GM18499 (cell line): ENCODE data around the gene ZNF135.

Source experiments
- ATAC-seq: cut with Tn5 transposase; IDR thresholded peaks from one replicate; pipeline ENCODE4 v1.9.1; 2021; ENCODE audit warnings: moderate number of reproducible peaks; ENCODE audit not compliant: insufficient read depth, unreplicated experiment

Gene ZNF135

GRCh38 chr19:58045411-58046050 lies 13.6 kb upstream of the ZNF135 start:
- ATAC-seq, result no peak

DNA sequence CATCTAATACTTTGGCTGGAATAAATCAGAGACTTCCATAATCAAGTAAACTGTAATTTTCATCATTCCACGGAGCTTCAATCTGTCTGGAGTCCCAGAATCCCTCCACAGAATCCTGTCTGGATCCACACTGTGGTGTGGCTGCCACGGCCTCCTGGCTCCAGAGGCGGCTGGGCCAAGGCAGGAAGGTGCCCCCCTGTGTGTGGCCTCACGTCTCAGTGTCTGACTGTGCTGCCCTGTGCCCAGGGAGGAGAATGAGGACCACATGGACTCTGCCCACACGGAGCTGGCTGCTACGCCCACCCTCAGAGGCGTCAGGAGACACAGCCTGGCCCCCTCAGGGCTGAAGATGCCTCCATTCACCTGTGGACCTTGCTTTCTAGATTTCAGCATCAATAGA lies 12.2 kb upstream of the ZNF135 start:
- ATAC-seq, result no peak

- ATAC-seq, result no peak
These were observed 11.4 kb upstream of the ZNF135 start for GRCh38 chr19:58047672-58048071.

DNA sequence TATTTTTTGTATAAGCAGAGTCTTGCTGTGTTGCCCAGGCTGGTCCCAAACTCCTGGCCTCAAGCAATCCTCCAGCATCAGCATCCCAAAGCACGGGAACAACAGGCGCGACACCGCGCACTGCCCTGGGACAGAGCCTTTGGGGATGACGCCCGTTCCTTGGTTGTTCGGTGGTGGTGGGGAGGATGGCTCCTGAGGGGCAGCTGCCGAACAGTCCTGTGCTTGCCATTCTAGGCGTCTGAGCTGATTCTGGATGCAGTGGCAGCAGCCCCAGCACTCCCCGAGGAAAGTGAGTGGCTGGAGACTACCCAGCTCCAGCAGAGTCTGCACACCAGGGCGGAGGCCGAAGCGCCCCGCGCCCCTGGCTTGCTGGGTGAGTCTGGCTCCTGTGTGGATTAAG lies 6.8 kb upstream of the ZNF135 start:
- no peak for ATAC-seq

- ATAC-seq, result no peak
These were observed 5.5 kb upstream of the ZNF135 start for GRCh38 chr19:58053480-58054156.

- no peak for ATAC-seq
These were observed 3.9 kb upstream of the ZNF135 start for GRCh38 chr19:58054901-58055874.

DNA sequence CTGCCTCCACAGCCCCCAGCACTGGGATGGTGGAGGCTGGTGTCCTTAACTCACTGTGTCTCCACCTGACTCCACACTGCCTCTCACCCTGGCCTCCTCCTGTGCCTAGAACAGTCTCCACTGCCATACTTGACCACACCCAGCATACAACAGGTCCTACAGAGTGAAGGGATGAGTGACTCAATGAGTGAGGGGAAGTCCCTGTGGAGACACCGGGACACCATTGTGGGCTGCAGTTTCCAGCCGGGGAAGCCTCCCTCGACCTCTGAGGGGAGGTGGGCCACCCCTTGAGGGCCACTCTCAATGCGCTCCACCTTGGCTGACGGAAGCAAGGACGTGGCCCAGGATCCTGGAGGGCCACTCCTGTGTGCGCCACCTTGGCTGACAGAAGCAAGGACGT lies 2.8 kb upstream of the ZNF135 start:
- ATAC-seq, result no peak

DNA sequence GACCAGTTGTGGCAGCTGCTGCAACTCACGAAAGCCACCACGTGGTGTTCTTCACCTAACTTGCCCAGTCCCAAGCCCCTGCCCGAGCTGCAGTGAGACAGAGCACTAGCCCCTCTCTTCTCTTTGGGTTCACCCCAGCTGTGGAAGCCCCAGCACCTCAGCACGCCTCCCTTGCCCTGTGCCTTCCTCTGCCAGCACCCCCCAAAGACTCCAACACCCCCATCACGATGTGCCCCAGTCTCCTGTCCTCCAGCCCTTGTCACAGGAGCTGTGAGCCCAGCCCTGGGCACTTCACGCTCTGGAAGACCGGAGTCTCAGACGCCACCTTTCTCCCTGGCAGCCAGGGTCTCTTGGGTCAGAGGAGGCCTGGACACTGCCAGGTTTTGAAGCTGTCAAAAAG lies 2.2 kb upstream of the ZNF135 start:
- no peak for ATAC-seq

DNA sequence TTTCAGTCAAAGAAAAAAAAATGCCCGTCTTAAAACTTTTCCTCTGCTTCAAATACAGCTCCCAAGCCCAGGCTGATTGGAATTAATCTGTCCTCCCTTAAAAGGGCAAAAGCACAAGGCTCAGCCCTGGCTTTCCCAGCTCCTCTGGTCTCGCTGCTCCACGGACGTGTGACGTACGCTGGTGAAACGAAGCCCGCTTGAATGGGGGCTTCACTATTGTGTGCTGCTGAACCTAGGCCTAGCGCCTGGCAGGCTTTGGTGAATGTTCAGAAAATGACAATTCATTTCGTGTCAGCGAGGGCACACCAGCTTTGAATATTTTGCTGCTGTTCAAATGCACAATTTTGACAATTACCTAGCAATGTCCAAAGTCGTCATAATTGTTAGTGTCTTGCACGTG lies 615 bp upstream of the ZNF135 start:
- ATAC-seq, result no peak

DNA sequence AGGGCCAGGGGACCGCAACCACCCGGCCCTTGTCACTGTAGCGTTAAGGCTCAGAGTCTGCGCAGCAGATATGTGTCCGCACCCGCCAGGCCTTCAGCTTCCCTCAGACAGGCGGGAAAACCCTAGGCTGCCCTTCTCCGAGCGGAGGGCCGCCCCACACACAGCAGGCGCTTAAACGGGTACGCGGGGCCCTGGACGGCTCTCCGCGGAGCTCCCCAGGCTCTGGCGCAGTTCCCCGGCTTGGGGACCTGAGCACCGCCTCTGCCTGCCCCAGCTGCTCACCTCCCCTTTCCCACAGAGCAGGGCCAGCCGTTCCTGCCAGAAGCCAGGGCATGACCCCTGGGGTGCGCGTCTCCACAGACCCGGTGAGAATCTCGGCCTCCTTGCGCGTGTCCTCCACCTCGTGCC lies 593 bp downstream of the ZNF135 start:
- no peak for ATAC-seq

DNA sequence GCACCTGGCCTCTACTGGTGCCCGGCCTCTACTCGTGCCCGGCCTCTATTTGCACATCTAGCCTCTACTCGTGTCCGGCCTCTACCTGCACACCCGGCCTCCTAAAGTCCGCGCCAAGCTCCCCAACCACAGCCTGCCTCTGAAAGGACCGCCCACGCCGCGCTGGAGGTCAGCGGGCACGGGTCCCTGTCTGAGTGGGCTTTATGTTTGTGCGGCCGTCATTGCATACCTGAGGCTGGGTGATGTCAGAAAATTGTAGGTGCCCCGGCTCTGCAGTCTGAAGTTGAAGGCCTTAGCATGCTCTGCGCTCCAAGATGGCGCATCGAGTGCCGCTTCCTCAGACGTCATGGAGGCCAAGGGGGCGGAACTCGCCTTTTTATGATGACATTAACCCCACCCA lies 1.1 kb downstream of the ZNF135 start:
- no peak for ATAC-seq

DNA sequence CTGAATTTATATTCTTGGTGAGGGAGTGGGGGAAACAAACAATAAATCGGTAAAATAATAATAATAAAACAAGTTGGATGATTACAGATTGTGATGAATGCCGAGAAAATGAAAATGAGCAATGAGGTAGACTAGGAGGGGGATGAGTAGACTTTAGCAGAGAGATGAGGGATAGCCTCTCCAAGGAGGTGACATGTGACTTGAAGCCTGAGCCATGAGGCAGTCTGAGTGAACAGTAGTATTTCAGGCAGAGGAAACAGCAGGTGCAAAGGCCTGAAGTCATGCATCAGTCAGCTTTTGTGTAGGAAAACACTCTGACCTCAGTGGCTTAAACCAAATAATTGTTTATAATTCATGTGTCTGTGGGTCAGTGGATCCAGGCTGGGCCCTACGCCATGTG lies 4.6 kb downstream of the ZNF135 start:
- no peak for ATAC-seq

DNA sequence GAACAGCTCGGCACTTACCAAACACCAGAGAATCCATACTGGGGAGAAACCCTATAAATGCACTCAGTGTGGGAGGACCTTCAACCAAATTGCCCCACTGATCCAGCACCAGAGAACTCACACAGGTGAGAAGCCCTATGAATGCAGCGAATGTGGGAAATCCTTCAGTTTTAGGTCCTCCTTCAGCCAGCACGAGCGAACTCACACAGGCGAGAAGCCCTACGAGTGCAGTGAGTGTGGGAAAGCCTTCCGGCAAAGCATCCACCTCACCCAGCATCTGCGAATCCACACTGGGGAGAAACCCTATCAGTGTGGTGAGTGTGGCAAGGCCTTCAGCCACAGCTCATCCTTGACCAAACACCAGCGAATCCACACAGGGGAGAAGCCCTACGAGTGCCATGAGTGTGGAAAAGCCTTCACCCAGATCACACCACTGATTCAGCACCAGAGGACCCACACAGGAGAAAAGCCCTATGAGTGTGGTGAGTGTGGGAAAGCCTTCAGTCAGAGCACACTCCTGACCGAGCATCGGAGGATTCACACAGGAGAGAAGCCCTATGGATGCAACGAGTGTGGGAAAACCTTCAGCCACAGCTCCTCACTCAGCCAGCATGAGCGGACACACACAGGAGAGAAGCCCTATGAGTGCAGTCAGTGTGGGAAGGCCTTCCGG lies 8.3 kb downstream of the ZNF135 start:
- ATAC-seq, result no peak

- ATAC-seq, result no peak
These were observed 20.7 kb downstream of the ZNF135 start for GRCh38 chr19:58079792-58080191.

DNA sequence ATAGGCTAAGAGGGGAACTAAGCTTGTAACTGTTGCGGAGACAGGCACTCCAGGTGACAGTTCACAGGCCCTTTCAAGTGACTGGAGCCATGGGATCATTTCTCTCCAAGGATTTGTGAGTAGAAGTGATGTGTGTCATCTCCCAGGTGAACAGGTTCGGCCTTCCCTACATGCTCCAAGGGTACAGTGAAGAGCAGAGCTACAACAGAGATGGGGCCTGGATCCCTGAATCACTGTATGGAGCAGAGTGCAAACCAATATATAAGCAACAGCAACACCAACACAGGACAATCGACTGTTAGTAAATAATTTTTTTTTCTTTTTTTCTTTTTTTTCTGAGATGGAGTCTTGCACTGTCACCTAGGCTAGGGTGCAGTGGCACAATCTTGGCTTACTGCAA lies 23.9 kb downstream of the ZNF135 start:
- ATAC-seq, result no peak

- ATAC-seq, result no peak
These were observed 25.7 kb downstream of the ZNF135 start for GRCh38 chr19:58084596-58085347.

DNA sequence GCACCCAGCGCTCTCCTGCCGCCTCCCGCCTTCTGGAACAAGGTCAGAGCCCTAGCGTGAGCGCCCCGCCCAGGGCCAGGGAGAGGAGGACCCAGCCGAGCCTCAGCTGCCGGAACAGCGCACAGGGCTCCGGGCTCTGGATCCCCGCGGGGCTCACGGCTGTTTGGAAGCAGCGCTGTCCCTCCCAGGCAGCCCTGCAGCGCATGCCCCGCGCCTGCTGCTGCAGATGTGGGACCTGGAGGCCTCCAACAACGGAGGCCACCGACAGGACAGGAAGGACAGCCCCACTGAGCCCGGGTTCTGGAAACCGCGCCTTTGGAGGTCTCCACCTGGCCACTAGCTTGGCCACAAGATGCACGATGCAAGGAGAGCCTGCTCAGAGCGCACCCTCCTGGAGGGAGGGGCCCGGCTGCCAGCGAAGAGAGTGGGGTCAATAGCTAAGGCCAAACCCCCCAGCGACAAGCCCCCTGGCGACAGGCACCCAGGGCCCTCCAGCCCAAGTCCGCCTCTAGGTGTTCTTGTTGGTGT lies 26.3 kb downstream of the ZNF135 start:
- ATAC-seq, result no peak

DNA sequence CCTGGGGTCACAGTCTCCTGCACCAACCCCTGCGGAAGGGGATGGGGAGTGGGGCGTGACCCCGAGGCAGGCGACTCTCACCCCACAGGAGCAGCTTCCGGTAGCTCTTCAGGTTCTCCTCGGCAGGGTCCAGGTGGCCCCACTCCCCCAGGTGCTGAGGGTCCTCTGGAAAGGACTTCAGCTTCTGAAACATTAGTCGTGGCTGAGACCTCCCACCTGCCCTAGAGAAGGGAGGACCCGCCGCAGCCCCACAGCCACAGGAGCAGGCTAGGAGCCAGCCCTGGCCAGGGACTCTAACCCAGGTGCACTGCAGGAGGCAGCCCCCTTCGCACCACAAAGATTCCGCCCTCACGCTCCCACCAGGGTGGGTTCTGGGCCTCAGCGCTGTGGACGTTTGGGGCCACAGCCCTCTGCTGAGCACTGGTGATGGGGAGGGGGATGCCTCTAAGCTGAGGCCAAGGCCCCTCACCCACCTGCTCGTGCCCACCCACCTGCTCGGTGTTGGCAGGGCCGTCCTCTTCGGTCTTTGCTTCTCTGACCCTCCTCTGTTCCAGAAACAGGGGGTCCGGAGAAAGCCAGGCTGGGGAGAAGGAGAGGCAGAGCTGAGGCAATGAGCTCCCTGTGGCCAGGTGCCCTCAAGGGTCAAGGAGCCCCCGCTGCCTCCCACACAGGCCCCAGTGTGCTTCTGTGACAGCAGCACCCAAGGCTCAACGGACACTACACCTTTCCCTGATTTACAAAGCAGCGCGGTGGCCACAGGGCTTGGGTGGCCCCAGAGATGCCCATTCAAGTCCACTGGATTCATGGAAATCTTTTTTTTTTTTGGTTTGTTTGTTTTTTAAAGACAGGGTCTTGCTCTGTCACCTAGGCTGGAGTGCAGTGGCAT lies 28.0 kb downstream of the ZNF135 start:
- no peak for ATAC-seq
